Lung (tissue), 12 donors: ENCODE results near the gene VAV1. TPM values are rescaled to one million over a fixed set of nuclear protein-coding genes. Genes with fewer than 3 reads are reported as not detected.
"Not testable (repeated sequence)": the region's sequence is repeated elsewhere in the genome, so short reads cannot be mapped to it uniquely, and the experiment has no call there.

Source experiments
- ATAC-seq: fragments of 200-7000 bp; cut with Tn5 transposase; one replicate; pipeline ENCODE4 v1.9.1; 2020; ENCODE audit warnings: moderate number of reproducible peaks; ENCODE audit not compliant: insufficient read depth, low FRiP score
- DNase-seq, 3 donors: peaks; one replicate each; pipeline ENCODE4 v3.0.0-alpha.2; 2013 to 2017
- H3K27ac ChIP-seq, 2 donors: one replicate each; pipeline ENCODE4 v1.5.1; 2013; ENCODE audit warnings: mild to moderate bottlenecking in 2 of 2, moderate library complexity in 2 of 2, control low read depth in 1 of 2, inconsistent platforms in 1 of 2, low read depth in 1 of 2, low read length in 1 of 2
- H3K27me3 ChIP-seq, 3 donors: one replicate each; pipeline ENCODE4 v1.5.1; 2013; ENCODE audit warnings: low read length in 2 of 3; ENCODE audit not compliant: control insufficient read depth in 3 of 3, insufficient read depth in 3 of 3
- H3K36me3 ChIP-seq, 4 donors: one replicate each; pipeline ENCODE4 v1.5.1; 2013; ENCODE audit warnings: low read length in 4 of 4, mild to moderate bottlenecking in 1 of 4, moderate library complexity in 1 of 4; ENCODE audit not compliant: control insufficient read depth in 4 of 4, insufficient read depth in 4 of 4
- H3K4me1 ChIP-seq, 5 donors: one replicate each; pipeline ENCODE4 v1.5.1; 2013; ENCODE audit warnings: low read length in 5 of 5, mild to moderate bottlenecking in 2 of 5, moderate library complexity in 1 of 5; ENCODE audit not compliant: control insufficient read depth in 5 of 5, insufficient read depth in 5 of 5
- H3K4me3 ChIP-seq: one replicate; pipeline ENCODE4 v1.5.1; 2013; ENCODE audit warnings: mild to moderate bottlenecking, control low read depth, moderate library complexity
- H3K9ac ChIP-seq, 2 donors: one replicate each; pipeline ENCODE4 v1.5.1; 2013; ENCODE audit warnings: low read length in 2 of 2, control low read depth in 1 of 2; ENCODE audit not compliant: insufficient read depth in 1 of 2
- H3K9me3 ChIP-seq, 4 donors: one replicate each; pipeline ENCODE4 v1.5.1; 2013; ENCODE audit warnings: low read length in 3 of 4, mild to moderate bottlenecking in 1 of 4, moderate library complexity in 1 of 4; ENCODE audit not compliant: control insufficient read depth in 4 of 4, insufficient read depth in 3 of 4
- WGBS, 2 donors: extraction: QIAGEN DNeasy Blood & Tissue Kit; methylation state at CpG; one replicate each; pipeline ENCODE4 v1.1.7; 2013; 5-methylcytosine and 5-hydroxymethylcytosine counted together
- polyA plus RNA-seq, 2 donors: library from polyadenylated mRNA; stranded (reverse); fragments of 200-250 nt; gene quantifications; one replicate each; pipeline ENCODE4 v1.2.1, GENCODE V29; 2013
- total RNA-seq, 2 donors: library from RNA; depleted of rRNA in 1 of 2; stranded (reverse); fragments of >200 nt in 1 of 2; gene quantifications; one replicate each; pipeline ENCODE4 v1.2.1, GENCODE V29; 2014 to 2021
- TF ChIP-seq, protein P1 (sequence below): IDR thresholded peaks from 2 replicates; pipeline ENCODE4 v1.5.1; 2012; ENCODE audit warnings: mild to moderate bottlenecking; ENCODE audit errors: control extremely low read depth, extremely low read depth
- donor health status: control.
- donor health status: control.
- donor health status: Bipolar disorder and iron deficiency.
- donor health status: healthy.
- donor health status: DM: yes; HTN: yes; CAD: no.

VAV1 gene
- total and polyA plus RNA-seq, 4 donors: 8.7 to 60.8 (median 21.9) TPM

DNA sequence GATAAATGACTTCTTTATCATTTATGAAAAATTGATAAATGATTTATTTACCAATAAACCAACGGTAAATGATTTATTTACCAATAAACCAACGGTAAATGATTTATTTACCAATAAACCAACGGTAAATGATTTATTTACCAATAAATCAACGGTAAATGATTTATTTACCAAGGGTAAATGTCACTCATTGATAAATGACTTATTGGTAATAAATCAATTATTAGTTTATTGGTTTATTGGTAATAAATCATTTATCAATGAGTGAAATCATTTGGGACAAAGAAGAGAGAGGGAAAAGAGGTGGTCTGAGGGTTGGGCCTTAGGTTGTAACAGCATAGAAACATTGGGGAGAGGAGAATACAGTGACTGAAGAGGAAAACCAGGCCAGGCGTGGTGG is 21.5 kb downstream of the VAV1 start:
- no peak for ATAC-seq
- TF ChIP-seq, protein P1, sequence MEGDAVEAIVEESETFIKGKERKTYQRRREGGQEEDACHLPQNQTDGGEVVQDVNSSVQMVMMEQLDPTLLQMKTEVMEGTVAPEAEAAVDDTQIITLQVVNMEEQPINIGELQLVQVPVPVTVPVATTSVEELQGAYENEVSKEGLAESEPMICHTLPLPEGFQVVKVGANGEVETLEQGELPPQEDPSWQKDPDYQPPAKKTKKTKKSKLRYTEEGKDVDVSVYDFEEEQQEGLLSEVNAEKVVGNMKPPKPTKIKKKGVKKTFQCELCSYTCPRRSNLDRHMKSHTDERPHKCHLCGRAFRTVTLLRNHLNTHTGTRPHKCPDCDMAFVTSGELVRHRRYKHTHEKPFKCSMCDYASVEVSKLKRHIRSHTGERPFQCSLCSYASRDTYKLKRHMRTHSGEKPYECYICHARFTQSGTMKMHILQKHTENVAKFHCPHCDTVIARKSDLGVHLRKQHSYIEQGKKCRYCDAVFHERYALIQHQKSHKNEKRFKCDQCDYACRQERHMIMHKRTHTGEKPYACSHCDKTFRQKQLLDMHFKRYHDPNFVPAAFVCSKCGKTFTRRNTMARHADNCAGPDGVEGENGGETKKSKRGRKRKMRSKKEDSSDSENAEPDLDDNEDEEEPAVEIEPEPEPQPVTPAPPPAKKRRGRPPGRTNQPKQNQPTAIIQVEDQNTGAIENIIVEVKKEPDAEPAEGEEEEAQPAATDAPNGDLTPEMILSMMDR: no peak
- Histone ChIP-seq H3K9me3 (peaks cover 0 to 9% (median 3%) of the 10 kb centered on the region in 4 donors), H3K4me3 (no peak overlapping the region), H3K36me3 (no peaks in the 10 kb centered on the region), H3K4me1 (peaks cover 0 to 2% (median 0%) of the 10 kb centered on the region in 5 donors), H3K9ac (no peak overlapping the region), H3K27me3 (no peaks in the 10 kb centered on the region), H3K27ac (no peak overlapping the region)
- WGBS, 2 donors: 95 to 97% methylated on average over 5 of the region's 5 CpGs
- no peak for DNase-seq

DNA sequence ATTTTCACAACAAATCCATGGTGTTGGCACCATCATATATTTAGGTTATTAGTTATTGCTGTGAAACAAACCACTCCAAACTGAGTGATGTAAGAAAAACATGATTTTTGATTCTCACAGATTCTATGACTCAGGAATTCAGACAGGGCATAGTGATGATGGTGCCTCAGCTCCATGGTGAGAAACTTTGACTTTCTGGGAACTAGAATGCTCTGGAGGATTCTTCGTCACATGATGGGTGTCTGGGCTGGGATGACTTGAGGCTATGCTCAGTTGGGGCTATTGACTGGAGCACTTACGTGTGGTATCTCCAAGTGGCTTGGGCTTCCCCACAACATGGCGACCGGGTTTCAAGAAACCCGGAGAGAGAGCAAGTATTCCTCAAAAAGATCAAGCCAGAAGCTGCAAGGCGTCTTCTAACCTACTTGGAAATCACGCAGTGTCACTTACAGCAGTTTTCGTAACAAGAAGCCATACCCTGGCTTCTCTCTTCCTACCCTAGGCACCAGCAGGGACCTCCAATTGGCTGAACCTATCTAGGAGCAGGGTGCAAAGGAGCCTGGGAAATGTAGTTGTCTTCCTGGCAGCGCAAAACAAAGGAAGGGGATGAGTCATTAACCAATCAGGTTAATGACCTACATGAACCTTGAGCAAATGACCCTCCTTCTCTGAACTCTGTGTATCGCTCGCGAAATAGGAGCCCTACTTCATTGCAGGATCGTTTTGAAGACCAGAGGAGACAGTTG is 22.4 kb downstream of the VAV1 start:
- no peak overlapping the region for H3K9ac ChIP-seq
- WGBS, 2 donors: 78 to 91% methylated on average over 13 of the region's 13 CpGs

DNA sequence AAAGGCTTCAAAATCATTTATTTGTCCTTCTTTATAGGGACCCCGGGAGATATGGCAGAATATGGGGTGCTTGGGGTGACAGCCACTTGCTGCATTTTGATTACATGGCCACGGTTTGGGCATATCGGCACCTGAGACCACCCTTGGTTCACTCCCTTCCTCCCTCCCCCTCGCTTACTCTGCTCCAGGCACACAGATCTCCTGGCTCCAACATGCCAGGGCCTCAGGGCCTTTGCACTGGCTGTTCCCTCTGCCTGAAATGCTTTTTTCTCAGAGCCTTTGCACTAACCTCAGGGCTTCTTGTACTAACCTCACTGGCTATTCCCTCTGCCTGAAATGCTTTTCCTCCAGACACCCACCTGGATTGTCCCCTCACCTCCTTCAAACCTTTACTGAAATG is 23.8 kb downstream of the VAV1 start:
- Histone ChIP-seq H3K36me3 (no peaks in the 10 kb centered on the region), H3K9ac (no peak overlapping the region), H3K4me1 (peaks cover 0 to 5% (median 0%) of the 10 kb centered on the region in 5 donors), H3K4me3 (no peak overlapping the region), H3K27me3 (no peaks in the 10 kb centered on the region), H3K27ac (no peak overlapping the region), H3K9me3 (peaks cover 0 to 9% (median 3%) of the 10 kb centered on the region in 4 donors)
- TF ChIP-seq, protein P1: no peak
- ATAC-seq (no peak), DNase-seq (no peak)
- WGBS, 2 donors: 92 to 96% methylated on average over 4 of the region's 4 CpGs

More for the DNA sequence above, 22.4 kb downstream of the VAV1 start:
- no peaks in the 10 kb centered on the region for H3K27me3 ChIP-seq
- no peak overlapping the region for H3K27ac ChIP-seq
- peaks cover 0 to 9% (median 3%) of the 10 kb centered on the region in 4 donors for H3K9me3 ChIP-seq
- no peak overlapping the region for H3K4me3 ChIP-seq
- peaks cover 0 to 1% (median 0%) of the 10 kb centered on the region in 5 donors for H3K4me1 ChIP-seq
- ATAC-seq: no peak
- DNase-seq: no peak
- H3K36me3 ChIP-seq: no peaks in the 10 kb centered on the region
- TF ChIP-seq, protein P1: no peak

DNA sequence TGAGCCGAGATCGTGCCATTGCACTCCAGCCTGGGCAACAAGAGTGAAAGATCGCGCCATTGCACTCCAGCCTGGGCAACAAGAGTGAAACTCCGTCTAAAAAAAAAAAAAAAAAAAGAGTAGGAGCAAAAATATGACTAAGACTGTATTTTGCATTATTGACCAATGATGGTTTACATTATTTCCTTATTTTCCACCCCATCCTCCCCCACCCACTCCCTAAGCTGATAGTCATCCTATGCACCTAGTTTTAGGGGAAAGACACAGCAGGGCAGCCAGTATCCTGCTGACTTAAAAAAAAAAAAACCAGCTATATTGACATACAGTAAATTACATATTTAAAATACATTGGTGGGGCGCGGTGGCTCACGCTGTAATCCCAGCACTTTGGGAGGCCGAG is 25.1 kb downstream of the VAV1 start:
- H3K27me3 ChIP-seq: no peaks in the 10 kb centered on the region
- no peaks in the 10 kb centered on the region for H3K36me3 ChIP-seq
- DNase-seq (no peak), ATAC-seq (no peak)
- H3K27ac ChIP-seq: no peak overlapping the region
- whole genome bisulfite sequencing, 2 donors: 81 to 84% methylated on average over 9 of the region's 9 CpGs
- TF ChIP-seq, protein P1: no peak
- H3K4me1 ChIP-seq: peaks cover 0 to 9% (median 4%) of the 10 kb centered on the region in 5 donors
- no peak overlapping the region for H3K4me3 ChIP-seq
- no peak overlapping the region for H3K9ac ChIP-seq
- H3K9me3 ChIP-seq: peaks cover 0 to 9% (median 3%) of the 10 kb centered on the region in 4 donors

DNA sequence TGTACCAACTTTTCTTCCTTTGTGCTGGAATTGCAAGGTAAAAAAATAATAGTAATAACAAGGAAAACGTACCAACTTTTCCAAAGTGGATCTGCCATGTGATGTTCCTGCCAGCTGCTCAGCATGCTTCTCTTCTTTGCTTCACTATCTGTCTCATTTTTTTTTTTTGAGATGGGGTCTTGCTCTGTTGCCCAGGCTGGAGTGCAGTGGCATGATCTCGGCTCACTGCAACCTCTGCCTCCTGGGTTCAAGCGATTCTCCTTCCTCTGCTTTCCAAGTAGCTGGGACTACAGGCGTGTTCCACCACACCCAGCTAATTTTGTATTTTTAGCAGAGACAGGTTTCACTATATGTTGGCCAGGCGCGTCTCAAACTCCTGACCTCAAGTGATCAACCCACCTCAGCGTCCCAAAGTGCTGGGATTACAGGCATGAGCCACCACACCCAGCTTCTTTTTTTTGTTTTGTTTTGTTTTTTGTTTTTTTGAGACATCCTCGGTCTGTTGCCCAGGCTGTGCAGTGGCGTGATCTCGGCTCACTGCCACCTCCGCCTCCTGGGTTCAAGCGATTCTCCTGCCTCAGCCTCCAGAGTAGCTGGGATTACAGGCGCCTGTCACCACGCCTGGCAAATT is 27.8 kb downstream of the VAV1 start:
- not testable (repeated sequence) for H3K27me3 ChIP-seq, H3K36me3 ChIP-seq, H3K9me3 ChIP-seq, H3K4me3 ChIP-seq, H3K27ac ChIP-seq, ATAC-seq, H3K9ac ChIP-seq, H3K4me1 ChIP-seq, DNase-seq
- WGBS, 2 donors: 74 to 83% methylated on average over 14 of the region's 14 CpGs
